HG03064 (cell line): ENCODE measurements around the gene PLIN4.

Experiments
- ATAC-seq: cut with Tn5 transposase; IDR thresholded peaks from one replicate; pipeline ENCODE4 v1.9.1; 2021; ENCODE audit warnings: low read depth; ENCODE audit not compliant: unreplicated experiment

PLIN4 gene

DNA sequence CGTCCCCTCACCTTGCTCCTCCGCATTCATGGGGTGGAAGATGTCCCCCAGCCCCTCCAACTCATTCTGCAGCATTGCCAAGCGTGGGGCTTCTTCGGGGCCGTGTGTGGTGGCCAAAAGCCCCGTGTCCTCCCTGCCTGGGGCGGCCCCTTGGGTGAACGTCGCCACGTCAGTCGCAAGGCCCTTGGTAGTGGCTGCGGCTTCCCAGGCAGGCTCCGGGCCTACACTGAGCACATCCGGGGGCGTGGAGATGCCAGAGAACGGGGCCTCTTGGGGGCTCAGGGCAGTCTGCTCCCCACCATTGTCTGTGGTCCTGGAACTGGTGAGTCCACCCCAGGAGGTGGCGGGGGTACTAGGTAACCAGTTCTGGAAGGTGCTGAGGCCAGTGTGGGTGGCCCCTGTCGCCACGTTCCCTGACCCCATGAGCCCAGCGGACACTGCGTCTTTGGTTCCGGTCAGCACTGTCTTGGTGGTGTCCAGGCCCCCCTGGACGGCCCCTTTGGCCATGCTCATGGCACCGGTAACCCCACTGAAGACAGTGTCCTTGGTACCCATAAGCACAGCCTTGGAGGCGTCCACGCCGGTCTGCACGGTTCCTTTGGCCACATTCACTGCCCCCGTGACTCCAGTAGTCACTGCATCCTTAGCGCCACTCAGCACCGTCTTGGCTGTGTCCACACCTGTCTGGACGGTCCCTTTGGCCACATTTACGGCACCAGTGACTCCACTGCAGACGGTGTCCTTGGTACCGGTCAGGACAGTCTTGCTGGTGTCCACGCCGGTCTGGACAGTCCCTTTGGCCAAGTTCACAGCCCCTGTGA, 7.6 kb downstream of the PLIN4 start:
- no peak for ATAC-seq

DNA sequence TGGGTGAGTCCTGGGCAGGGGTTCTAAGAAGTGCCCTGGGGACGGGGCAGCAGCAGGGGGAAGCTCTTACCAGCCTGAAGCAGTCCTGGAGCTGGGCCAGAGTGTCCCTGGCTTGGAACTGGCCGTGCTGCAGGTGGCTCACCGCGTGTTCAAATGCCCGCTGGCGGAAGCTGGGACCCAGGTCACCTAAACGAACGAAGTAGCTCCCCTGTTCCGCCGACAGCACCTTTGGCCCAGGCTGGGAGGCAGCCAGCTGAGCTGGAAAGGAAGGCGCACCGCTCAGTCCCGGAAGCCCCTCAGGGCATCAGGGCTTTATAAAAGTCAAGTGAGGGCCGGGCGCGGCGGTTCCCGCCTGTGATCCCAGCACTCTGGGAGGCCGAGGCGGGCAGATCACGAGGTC, 9.6 kb downstream of the PLIN4 start:
- no peak for ATAC-seq

DNA sequence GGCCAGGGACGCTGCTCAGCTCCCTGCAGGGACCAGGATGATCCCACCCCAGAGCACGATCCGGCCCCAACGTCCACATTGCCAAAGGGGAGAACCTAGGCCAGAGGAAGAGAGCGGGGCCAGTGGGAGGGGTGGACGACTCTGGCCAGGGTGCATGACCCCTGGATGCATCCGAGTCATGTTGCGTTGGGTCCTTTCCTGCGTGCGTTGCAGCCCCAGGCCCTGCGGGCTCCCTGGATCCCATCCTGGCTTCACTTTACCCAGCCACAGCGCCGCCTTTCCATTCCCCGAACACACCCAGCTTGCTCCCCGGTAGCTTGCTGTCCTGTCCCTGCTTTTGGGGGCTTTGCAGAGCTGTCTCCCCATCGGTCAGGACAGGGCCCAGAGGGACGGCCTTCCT, 10.5 kb downstream of the PLIN4 start:
- no peak for ATAC-seq

DNA sequence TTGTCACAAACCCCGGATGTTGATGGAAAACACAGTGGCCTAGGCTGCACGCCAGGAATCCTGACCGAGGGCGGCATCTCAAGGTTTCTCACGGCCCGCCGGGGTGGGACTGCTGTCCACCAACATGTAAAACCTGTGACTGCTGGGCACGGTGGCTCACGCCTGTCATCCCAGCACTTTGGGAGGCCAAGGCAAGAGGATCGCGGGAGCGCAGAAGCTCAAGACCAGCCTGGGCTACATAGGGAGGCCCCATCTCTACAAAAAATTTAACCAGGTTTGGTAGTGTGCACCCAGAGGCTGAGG, 11.2 kb downstream of the PLIN4 start:
- no peak for ATAC-seq

DNA sequence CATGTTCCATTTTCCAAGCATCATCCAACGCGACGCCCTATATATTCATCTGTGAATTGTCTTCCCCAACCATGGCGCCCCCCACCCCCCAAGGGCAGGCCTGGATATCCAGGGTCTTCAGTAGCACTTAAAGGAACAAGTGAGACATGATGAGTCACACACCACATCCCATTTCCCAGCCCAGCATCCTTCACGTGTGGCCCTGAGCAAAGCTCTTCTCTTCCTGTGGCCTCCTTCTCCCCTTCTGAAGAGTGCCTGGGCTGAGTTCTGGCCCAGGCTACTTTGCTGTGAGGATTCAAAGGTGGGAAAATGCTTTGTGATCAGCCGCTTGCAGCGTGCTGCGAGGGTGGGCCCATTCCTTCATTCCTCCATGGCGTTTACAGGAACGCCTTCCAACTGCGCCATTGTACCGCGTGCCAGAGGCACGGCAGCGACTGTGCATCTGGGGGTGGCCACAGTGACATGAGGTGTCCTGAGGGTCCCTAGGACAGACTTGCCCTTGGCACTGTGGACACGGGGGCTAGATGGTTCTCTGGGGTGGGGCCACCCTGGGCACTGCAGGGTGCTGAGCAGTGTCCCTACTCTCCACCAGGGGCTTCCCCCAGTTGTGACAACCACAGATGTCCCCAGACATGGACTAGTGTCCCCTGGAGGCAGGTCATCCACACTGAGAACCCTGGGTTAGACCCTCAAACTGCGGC, 11.7 kb downstream of the PLIN4 start:
- ATAC-seq, result no peak

DNA sequence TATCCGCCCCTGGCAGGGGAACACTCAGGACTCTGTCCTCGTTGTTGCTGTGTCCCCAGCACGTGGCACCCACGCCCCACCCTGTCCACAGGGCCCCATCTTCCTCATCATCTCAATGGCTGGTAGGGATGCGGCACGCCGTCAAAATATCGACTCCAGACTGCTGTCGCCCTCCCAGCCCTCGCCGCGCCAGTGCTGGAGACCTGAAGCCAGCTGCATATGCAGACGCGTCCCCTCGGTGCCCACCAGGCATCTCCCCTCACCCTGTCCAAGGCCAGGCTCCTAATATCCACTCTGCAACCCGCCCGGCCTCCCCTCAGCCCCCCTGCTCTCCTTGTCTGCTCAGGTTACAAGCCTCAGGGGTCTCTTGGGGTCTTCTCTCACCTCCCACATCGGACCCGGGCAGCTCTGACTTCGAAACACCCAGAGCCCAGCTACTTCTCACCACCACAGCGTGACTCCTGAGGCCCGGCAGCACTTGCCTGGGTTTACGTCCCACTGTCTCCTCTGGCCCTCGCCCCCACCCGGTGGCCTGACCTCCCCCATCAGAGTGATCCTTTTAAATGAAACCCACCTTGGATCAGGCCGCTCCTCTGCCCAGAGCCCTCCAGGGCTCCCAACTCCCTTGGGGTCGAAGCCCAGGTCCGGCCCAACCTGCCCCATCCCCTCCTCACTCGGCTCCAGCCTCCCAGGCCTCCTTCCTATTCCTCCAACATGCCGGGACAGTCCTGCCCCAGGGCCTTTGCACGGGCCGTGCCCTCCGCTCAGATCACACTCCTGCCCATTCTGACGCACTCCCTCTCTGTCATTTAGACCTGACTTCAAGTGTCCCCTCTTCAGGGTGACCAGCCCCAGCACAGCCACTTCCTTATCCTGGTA, 12.5 kb downstream of the PLIN4 start:
- no peak for ATAC-seq

DNA sequence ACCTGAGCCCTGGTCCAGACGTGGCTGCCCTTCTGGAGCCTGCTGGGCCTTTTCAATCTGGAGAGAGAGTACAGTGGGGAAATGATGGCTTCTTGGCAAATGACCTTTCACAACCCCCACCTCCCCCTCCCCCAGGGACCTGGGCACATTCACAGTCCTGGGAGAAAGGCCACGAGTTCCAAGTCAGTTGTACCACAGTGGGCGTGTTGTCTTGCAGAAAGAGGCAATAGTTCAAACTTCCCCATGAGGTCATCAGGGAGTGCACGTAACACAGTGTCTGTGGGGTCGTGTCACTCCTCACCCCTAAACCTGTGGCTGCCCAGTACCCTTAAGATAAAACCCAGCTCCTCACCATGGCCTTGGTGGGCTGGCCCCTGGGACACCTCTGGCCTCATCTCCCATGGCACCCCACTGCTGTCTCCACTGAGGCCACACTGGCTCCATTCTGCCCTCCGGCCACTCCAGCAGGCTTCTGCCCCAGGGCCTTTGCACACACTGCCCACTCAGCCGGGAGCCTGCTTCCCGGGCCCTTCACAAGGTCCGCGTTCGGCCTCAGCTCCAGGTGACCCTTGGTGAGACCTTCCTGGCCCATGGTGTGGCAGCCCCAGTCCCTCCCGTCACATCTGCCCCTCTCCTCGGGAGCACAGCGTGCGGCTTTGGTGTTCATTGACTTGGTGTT, 13.3 kb downstream of the PLIN4 start:
- ATAC-seq, result no peak

DNA sequence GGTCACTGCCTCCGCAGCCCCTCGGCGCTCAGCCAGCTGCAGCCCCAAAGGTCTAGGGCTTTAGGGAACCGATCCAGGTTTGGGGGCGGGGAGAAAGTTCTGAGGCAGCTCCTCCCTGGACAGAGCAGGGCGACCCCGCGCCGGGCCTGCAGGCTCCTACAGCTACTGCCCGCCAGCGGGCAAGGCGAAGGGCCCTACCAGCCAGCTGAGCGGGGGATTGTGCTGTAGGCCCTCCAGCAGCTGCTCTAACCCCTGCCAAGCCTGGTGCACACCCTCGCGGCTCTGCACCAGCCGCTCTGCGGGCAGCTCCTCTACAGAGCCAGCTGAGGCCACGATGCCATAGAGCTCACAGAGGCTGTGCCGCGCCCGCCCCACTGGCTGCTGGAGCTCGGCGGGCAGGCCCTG, 14.0 kb downstream of the PLIN4 start:
- ATAC-seq, result no peak

DNA sequence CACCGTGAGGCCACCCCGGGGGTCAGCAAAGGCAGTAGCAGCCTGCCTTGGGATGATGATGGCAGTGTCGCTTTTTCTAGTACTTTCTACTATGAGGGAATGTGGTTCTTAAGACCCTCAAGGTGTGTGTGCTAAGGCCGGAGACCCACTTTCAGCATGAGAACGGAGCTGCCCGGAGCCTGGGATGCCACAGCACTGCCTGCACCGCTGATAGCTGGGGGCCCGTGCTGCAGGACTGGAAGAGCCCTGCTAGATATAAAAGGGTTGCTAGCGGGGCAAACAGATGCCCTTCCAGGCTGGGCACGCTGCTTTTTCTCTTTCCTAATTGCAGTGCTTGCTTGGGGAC, 14.5 kb downstream of the PLIN4 start:
- no peak for ATAC-seq

DNA sequence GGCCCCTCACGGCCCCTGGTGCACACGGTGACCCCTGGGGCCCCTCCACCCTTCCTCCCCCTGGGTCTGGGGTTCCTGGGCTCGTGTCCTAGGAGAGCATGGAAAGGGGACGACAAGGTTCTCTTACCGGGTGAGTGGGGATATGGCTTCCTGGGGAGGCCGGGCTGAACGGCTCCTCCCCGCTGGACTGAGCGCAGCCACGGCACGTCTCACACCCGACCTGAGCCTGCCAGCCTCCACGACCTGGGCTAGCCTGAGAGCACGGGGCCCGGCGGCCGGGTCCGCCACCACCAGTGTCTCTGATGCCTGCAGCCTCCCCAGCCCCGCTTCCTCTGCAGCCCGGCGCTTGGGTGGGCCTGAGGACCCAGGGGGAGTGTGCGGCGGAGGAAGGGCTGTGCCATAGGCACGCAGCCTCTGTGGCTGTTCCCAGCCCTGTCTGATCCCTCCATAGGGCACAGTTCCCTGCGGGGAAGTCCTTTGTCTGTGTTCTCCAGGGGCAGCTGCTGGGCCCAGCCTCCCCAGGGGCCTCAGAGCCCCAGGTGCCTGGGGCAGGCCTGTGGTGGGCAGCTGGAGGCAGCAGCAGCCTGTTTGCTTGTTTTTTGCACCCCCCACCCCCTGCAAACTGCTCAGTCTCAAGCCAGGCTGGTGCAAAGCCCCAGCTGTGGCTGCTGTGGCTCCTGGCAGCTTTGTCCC, 15.0 kb downstream of the PLIN4 start:
- no peak for ATAC-seq

DNA sequence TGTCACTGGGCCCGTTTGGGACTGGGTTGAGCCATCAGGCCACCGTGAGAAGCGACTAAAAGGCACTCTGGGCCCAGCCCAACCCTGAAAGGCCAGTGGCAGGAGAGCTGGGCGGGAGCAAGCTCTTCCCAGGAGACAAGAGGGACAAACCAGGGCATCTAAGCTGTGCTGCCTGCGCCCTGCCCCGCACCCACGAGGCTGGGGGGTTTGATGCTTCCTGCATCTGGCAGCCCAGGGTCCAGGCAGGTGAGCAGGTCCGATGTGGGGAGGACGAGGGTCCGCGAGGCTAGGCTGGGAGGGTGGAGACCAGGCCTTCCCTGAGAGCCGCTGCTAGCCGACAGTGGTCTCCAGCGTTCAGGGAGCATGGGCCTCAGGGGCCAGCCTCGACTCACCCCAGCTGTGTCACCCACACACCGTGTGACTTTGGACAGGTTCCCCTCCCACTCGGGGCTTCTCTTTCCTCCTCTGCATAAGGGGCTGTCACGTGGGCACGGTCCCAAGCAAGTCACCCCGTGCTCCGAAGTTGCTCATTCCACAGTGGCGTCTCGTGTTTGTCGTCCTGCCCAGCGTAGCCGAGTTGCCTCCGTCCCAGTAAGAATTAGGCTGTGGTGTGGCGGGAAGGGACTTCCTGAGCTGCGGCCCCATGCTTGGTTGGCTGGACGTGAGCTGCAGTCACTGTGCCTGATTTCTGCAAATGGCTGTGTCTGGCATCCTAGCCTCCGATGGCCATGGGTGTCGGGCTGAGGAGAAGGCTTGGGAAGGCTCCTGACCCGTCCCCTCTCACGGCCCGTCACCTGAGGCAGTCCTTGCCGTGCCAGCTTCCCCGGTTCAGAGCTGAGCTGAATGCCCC, 15.8 kb downstream of the PLIN4 start:
- no peak for ATAC-seq

DNA sequence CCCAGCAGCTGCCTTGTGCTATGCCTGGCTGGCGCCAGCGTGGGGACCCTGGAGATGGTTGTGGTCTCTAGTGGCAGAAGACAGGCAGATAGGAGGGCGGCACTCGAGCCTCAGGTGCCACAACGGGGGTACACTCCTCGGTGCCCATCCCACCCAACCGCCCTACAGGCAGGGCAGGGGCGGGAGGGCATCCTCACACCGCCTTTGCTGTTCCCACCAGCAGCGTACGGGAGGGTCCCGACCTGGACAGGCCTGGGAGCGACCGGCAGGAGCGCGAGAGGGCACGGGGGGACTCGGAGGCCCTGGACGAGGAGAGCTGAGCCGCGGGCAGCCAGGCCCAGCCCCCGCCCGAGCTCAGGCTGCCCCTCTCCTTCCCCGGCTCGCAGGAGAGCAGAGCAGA, 16.6 kb downstream of the PLIN4 start:
- ATAC-seq, result no peak

DNA sequence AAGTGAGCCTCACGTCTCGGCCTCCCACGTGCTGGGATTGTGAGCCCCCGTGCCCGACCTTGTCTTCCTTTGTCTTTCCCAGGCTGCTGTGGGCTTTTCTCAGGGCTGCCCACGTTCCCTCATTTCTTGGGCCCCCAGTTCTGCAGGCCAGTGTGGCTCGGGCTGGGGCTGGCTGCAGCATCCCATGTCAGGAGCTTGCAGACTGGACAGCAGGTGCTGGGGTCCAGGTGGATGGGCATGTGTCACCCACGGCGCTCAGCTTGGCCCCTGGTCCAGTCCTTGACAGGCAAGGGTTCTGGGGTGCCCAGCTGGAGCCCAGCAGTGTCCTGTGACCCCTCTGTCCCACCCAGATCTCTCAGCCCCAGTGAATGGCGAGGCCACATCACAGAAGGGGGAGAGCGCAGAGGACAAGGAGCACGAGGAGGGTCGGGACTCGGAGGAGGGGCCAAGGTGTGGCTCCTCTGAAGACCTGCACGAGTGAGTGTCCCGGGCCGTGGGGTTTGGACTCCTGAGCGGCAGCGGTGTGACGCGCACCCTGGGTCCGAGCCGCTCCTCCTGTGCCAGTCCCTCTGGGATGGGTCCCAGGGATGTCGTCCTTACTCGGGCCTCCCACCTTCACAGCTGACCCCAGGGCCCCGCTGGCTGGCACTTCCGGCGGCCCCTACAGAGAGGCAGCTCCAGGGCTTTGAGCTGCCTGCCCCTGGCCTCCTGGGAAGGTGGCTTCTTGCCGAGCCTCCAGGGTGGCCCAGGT, 17.3 kb downstream of the PLIN4 start:
- ATAC-seq, result no peak

DNA sequence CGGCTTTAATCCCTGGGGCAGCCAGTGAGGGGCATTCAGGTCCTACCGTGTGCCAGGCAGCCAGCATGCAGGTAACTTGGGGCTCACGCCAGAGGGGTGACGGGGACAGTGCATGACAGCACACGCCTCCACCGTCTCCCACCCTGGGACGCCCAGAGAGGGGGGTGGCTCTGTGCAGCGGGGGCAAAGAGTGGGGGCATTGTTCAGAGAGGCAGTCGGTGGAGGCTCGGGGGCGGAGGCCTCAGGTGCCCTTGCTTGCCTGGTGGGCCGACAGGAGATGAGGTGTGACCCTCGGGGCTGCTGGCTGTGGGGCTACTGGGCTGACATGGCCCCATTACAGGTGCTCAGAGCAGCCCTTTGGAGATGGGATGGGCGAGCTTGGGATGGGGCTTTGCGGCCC, 18.4 kb downstream of the PLIN4 start:
- ATAC-seq, result no peak

DNA sequence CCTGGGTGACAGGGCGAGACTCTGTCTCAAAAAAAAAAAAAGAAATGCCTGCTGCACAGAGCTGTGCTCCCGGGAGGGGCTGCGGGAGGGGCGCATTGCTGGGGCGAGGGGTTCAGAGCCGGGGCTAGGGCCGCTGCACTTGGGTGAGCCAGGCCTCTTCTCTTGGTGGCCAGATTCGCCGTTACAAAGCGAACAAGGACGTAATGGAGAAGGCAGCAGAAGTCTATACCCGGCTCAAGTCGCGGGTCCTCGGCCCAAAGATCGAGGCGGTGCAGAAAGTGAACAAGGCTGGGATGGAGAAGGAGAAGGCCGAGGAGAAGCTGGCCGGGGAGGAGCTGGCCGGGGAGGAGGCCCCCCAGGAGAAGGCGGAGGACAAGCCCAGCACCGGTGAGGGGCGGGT, 19.0 kb downstream of the PLIN4 start:
- no peak for ATAC-seq

DNA sequence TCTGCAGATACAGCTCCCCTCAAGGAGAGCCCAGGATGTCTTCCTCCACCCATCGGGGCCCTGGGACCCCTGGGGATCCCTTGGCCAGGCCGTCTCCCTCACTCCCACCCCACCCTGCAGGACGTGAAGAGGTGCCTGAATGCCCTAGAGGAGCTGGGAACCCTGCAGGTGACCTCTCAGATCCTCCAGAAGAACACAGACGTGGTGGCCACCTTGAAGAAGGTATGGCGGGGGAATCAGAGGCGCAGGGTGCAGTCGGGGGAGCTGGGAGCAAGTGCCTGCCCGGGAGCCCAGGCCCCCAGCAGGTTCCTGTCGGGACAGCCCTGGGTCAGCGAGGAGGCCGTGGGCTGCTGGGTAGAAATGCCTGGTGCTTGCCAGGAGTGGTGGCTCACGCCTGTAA, 19.6 kb downstream of the PLIN4 start:
- ATAC-seq, result no peak

DNA sequence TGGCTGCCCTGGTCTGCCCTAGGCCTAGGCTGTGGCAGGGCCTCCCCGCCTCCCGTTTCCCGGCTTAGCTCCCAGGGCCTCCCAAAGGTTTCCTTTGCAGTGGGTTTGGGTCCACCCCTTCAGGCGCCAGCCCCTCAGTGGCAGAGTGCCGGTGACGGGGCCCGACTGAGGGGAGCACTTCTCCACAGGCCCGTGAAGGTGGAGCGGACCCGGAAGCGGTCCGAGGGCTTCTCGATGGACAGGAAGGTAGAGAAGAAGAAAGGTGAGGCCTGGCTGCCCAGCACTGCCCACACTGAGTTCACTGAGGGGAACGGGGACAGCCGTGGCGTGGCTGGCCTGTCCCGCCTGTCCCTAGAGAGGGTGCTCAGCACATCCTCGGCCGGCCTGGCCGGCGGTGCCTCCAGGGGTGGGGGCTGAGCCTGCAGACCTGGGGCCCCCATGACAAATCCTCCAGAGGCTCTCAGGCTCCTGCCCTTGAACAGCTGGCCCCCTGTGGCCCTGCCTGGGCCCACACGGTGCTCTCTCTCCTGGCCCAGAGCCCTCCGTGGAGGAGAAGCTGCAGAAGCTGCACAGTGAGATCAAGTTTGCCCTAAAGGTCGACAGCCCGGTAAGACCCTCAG, 20.4 kb downstream of the PLIN4 start:
- no peak for ATAC-seq

DNA sequence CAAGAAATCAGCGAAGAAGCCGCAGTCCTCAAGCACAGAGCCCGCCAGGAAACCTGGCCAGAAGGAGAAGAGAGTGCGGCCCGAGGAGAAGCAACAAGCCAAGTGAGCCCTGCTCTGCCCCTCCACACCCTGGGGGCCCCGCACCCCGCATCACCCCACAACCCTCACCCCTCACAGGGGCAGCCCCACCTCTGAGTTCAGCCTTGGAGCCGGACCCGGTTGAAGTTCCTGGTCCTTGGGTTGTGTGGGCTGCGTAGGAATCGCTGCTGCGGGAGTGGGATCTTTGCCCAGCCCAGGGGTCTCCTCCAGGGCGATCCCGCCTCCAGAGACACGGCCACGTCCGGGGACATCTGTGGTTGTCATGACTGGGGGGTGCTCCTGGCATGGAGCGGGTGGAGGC, 22.0 kb downstream of the PLIN4 start:
- ATAC-seq, result no peak
